Loucy (cell line): ENCODE data around the gene EIF1B.
"Not testable (repeated sequence)": the region's sequence is repeated elsewhere in the genome, so short reads cannot be mapped to it uniquely, and the experiment has no call there.

ENCODE experiments used
- H2AFZ ChIP-seq: fragments of 200-600 bp; sonication (generic); 2 replicates; pipeline ENCODE4 v1.6.0; 2016; ENCODE audit warnings: antibody characterized with exemption, mild to moderate bottlenecking, low read length, moderate library complexity
- H3F3A ChIP-seq: fragments of 200-600 bp; 2 replicates; pipeline ENCODE4 v1.6.0; 2016; ENCODE audit warnings: antibody characterized with exemption, low read depth, mild to moderate bottlenecking
- H3K27me3 ChIP-seq: fragments of 200-600 bp; sonication (generic); 2 replicates; pipeline ENCODE4 v1.6.1; 2014; ENCODE audit warnings: low read length, mild to moderate bottlenecking; ENCODE audit not compliant: insufficient read depth, poor library complexity, severe bottlenecking
- H3K36me3 ChIP-seq: fragments of 200-600 bp; sonication (generic); 2 replicates; pipeline ENCODE4 v1.6.1; 2016; ENCODE audit warnings: low read length; ENCODE audit not compliant: insufficient read depth
- H3K4me1 ChIP-seq: fragments of 200-600 bp; sonication (generic); 2 replicates; pipeline ENCODE4 v1.5.1; 2014; ENCODE audit warnings: low read length, mild to moderate bottlenecking; ENCODE audit not compliant: insufficient read depth, poor library complexity, severe bottlenecking
- H3K4me2 ChIP-seq: fragments of 200-600 bp; sonication (generic); 2 replicates; pipeline ENCODE4 v1.6.0; 2014; ENCODE audit warnings: antibody characterized with exemption, low read length, low read depth, mild to moderate bottlenecking; ENCODE audit not compliant: poor library complexity, severe bottlenecking
- H3K4me3 ChIP-seq: fragments of 200-600 bp; sonication (generic); 2 replicates; pipeline ENCODE4 v1.5.1; 2014; ENCODE audit warnings: low read length, mild to moderate bottlenecking, mixed read lengths; ENCODE audit not compliant: poor library complexity, severe bottlenecking
- H3K79me2 ChIP-seq: fragments of 200-600 bp; sonication (generic); 2 replicates; pipeline ENCODE4 v1.6.1; 2014; ENCODE audit warnings: low read length; ENCODE audit not compliant: insufficient read depth
- H3K9ac ChIP-seq: fragments of 200-600 bp; sonication (generic); 2 replicates; pipeline ENCODE4 v1.6.0; 2014; ENCODE audit warnings: mild to moderate bottlenecking, low read depth, low read length, moderate library complexity; ENCODE audit not compliant: poor library complexity, severe bottlenecking
- H3K9me2 ChIP-seq: fragments of 200-600 bp; sonication (generic); replicated peaks from 2 replicates; pipeline ENCODE4 v1.6.1; 2016; ENCODE audit warnings: low read depth, low read length, mixed read lengths
- H3K9me3 ChIP-seq: fragments of 200-600 bp; sonication (generic); 2 replicates; pipeline ENCODE4 v1.6.1; 2014; ENCODE audit warnings: mild to moderate bottlenecking, antibody characterized with exemption, low read length, low read depth; ENCODE audit not compliant: insufficient read depth
- H4K20me1 ChIP-seq: fragments of 200-600 bp; sonication (generic); 2 replicates; pipeline ENCODE4 v1.6.0; 2014; ENCODE audit warnings: antibody characterized with exemption, low read length, mild to moderate bottlenecking; ENCODE audit not compliant: insufficient read depth, poor library complexity, severe bottlenecking
- EZH2phosphoT487 ChIP-seq: fragments of 200-600 bp; IDR thresholded peaks from 2 replicates; pipeline ENCODE4 v1.6.1; 2018; ENCODE audit warnings: antibody characterized with exemption, mild to moderate bottlenecking, moderate library complexity, borderline replicate concordance
- TF ChIP-seq, protein P1 (sequence below): fragments of 200-600 bp; sonication (generic); conservative IDR thresholded peaks from 2 replicates; pipeline ENCODE4 v1.5.1; 2014; ENCODE audit warnings: mild to moderate bottlenecking, antibody characterized with exemption, low read length

The EIF1B gene

DNA sequence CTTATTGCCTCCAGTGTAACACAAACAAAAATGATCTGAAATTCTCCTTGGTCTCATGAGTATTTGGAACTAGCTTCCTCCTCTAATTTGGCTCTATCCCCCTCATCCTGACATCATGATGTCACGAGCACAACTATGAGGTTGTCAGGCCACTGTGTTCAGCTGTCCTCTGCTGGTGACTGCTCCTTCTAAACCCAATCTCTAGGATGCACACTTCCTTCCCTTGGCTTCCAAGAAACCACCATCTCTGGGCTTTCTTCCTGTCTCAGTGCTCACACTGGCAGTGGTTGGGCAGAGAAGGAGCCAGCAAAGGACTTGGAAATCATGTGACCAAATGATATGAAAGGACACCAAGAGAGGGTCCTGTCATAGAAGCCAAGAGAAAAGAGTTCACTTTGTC, 30.7 kb upstream of the EIF1B start:
- TF ChIP-seq, protein P1, sequence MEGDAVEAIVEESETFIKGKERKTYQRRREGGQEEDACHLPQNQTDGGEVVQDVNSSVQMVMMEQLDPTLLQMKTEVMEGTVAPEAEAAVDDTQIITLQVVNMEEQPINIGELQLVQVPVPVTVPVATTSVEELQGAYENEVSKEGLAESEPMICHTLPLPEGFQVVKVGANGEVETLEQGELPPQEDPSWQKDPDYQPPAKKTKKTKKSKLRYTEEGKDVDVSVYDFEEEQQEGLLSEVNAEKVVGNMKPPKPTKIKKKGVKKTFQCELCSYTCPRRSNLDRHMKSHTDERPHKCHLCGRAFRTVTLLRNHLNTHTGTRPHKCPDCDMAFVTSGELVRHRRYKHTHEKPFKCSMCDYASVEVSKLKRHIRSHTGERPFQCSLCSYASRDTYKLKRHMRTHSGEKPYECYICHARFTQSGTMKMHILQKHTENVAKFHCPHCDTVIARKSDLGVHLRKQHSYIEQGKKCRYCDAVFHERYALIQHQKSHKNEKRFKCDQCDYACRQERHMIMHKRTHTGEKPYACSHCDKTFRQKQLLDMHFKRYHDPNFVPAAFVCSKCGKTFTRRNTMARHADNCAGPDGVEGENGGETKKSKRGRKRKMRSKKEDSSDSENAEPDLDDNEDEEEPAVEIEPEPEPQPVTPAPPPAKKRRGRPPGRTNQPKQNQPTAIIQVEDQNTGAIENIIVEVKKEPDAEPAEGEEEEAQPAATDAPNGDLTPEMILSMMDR: no peak
- TF ChIP-seq EZH2phosphoT487: no peak

DNA sequence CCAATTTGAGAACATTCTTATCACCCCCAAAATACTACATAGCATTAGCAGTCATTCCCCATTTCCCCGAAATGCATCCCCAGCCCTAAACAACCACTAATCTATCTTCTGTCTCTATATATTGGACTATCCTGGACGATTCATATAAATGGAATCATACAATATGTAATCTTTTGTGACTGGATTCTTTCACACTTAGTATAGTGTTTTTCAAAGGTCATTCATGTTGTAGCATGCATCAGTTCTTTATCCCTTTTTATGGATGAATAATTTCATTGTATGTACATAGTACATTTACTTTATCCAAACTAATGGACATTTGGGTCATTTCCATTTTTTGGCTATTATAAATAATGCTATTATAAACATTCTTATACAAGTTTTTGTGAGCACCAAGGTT, 27.5 kb upstream of the EIF1B start:
- H3F3A ChIP-seq: no peaks in the 10 kb centered on the region
- no peaks in the 10 kb centered on the region for H3K27me3 ChIP-seq
- H3K79me2 ChIP-seq: no peaks in the 10 kb centered on the region
- no peaks in the 10 kb centered on the region for H3K9me2 ChIP-seq
- no peak overlapping the region for H3K4me2 ChIP-seq
- H4K20me1 ChIP-seq: no peaks in the 10 kb centered on the region
- H3K9me3 ChIP-seq: no peaks in the 10 kb centered on the region
- H2AFZ ChIP-seq: no peak overlapping the region
- no peak overlapping the region for H3K4me3 ChIP-seq
- peaks cover 9% of the 10 kb centered on the region for H3K4me1 ChIP-seq
- H3K36me3 ChIP-seq: no peaks in the 10 kb centered on the region
- H3K9ac ChIP-seq: no peak overlapping the region
- TF ChIP-seq, protein P1: no peak
- no peak for TF ChIP-seq EZH2phosphoT487

More for the DNA sequence above, 30.7 kb upstream of the EIF1B start:
- peak overlapping the region; percentile 1 for H3K4me2 ChIP-seq
- H3K9me3 ChIP-seq: no peaks in the 10 kb centered on the region
- peaks cover 9% of the 10 kb centered on the region for H3K4me1 ChIP-seq
- H2AFZ ChIP-seq: 0 out of 2 replicates have a peak overlapping the region, but pooled peaks have one; percentile 3
- H3K4me3 ChIP-seq: no peak overlapping the region
- no peaks in the 10 kb centered on the region for H3K27me3 ChIP-seq
- H3K9ac ChIP-seq: no peak overlapping the region
- no peaks in the 10 kb centered on the region for H3K36me3 ChIP-seq
- no peaks in the 10 kb centered on the region for H3K9me2 ChIP-seq
- no peaks in the 10 kb centered on the region for H3F3A ChIP-seq
- no peaks in the 10 kb centered on the region for H3K79me2 ChIP-seq
- H4K20me1 ChIP-seq: no peaks in the 10 kb centered on the region

DNA sequence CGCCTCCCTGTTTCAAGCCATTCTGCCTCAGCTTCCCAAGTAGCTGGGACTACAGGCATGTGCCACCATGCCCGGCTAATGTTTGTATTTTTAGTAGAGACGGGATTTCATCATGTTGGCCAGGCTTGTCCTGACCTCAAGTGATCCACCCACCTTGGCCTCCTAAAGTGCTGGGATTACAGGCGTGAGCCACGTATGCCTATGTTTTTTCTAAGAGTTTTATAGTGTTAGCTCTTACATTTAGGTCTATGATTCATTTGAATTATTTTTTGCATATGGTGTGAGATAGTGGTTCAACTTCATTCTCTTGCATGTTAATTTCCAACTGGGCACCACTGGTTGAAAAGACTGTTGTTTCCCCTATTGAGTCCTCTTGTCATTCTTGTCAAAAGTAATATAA, 26.4 kb upstream of the EIF1B start:
- not testable (repeated sequence) for H3F3A ChIP-seq, H3K4me3 ChIP-seq, H2AFZ ChIP-seq, H3K4me2 ChIP-seq, H3K36me3 ChIP-seq, H4K20me1 ChIP-seq, H3K9me2 ChIP-seq, H3K9me3 ChIP-seq, H3K4me1 ChIP-seq, H3K27me3 ChIP-seq, H3K79me2 ChIP-seq, H3K9ac ChIP-seq

DNA sequence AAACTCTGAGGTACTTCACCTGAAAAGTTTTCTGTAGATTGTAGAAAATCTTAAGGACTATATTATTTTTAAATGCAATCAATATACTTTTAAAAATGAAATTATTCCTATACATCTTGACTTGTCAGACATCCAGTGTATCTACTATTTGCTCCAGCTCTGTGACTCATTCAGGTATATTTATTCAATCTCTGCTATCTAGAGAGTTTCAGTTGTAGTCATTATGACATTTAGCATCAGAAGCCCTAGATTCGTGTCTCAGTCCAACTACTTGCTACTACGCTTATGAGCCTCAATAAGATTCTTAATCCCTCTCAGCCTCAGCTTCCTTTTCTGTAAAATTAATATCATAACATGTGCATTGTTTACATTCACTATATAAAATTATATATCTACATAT, 22.3 kb upstream of the EIF1B start:
- no peak for TF ChIP-seq EZH2phosphoT487
- TF ChIP-seq, protein P1: no peak
- no peaks in the 10 kb centered on the region for H4K20me1 ChIP-seq
- H3K36me3 ChIP-seq: no peaks in the 10 kb centered on the region
- H3K27me3 ChIP-seq: no peaks in the 10 kb centered on the region
- H3K4me1 ChIP-seq: no peaks in the 10 kb centered on the region
- H3F3A ChIP-seq: no peaks in the 10 kb centered on the region
- H3K9me3 ChIP-seq: 0 out of 2 replicates have a peak, but pooled peaks cover 4% of the 10 kb centered on the region
- no peak overlapping the region for H2AFZ ChIP-seq
- H3K4me2 ChIP-seq: no peak overlapping the region
- no peaks in the 10 kb centered on the region for H3K9me2 ChIP-seq
- no peak overlapping the region for H3K9ac ChIP-seq
- no peak overlapping the region for H3K4me3 ChIP-seq
- no peaks in the 10 kb centered on the region for H3K79me2 ChIP-seq
